ENCODE results near the gene HPS6.
"Not testable (repeated sequence)": the region's sequence is repeated elsewhere in the genome, so short reads cannot be mapped to it uniquely, and the experiment has no call there.

The HPS6 gene

GRCh38 chr10:102064868-102065560 is at the start of gene HPS6:
HPS6 (plus strand) TSS chr10:102065349; CDS start chr10:102065475, 126 bp downstream.
- DNase-seq (ENCODE audit: low read depth) = peak; percentile 91

GRCh38 chr10:102016416-102016815 is 48.7 kb upstream of the HPS6 start:
- DNase-seq (ENCODE audit: low read depth) = no peak

GRCh38 chr10:102017295-102017694 is 47.9 kb upstream of the HPS6 start:
- no peak for DNase-seq (ENCODE audit: low read depth)

GRCh38 chr10:102020938-102021337 is 44.2 kb upstream of the HPS6 start:
- no peak for DNase-seq (ENCODE audit: low read depth)

- DNase-seq (ENCODE audit: low read depth) = no peak
Observed at GRCh38 chr10:102024799-102025198, 40.4 kb upstream of the HPS6 start.

GRCh38 chr10:102027261-102027660 is 37.9 kb upstream of the HPS6 start:
- no peak for DNase-seq (ENCODE audit: low read depth)

GRCh38 chr10:102033787-102034186 is 31.4 kb upstream of the HPS6 start:
- DNase-seq (ENCODE audit: low read depth) = no peak

GRCh38 chr10:102035807-102036206 is 29.3 kb upstream of the HPS6 start:
- not testable (repeated sequence) for DNase-seq (ENCODE audit: low read depth)

GRCh38 chr10:102038410-102038809 is 26.7 kb upstream of the HPS6 start:
- no peak for DNase-seq (ENCODE audit: low read depth)

GRCh38 chr10:102040305-102041050 is 24.7 kb upstream of the HPS6 start:
- no peak for DNase-seq (ENCODE audit: low read depth)

GRCh38 chr10:102045292-102045691 is 19.9 kb upstream of the HPS6 start:
- DNase-seq (ENCODE audit: low read depth) = no peak

GRCh38 chr10:102046095-102046494 is 19.1 kb upstream of the HPS6 start:
- no peak for DNase-seq (ENCODE audit: low read depth)

- DNase-seq (ENCODE audit: low read depth) = not testable (repeated sequence)
Observed at GRCh38 chr10:102054881-102055646, 10.1 kb upstream of the HPS6 start.

- DNase-seq (ENCODE audit: low read depth) = peak; percentile 98
Observed at GRCh38 chr10:102055647-102056419, 9.3 kb upstream of the HPS6 start, which contains the start of gene ARMH3. ARMH3 (minus strand) TSS chr10:102056173; CDS start chr10:102040114, 16,059 bp downstream.

- DNase-seq (ENCODE audit: low read depth) = no peak
Observed at GRCh38 chr10:102059987-102060386, 5.2 kb upstream of the HPS6 start.

GRCh38 chr10:102064503-102064867 is 664 bp upstream of the HPS6 start:
- DNase-seq (ENCODE audit: low read depth) = no peak

GRCh38 chr10:102065561-102066398 is 631 bp downstream of the HPS6 start:
- DNase-seq (ENCODE audit: low read depth) = peak; percentile 48

GRCh38 chr10:102066399-102067088 is 1.4 kb downstream of the HPS6 start:
- DNase-seq (ENCODE audit: low read depth) = no peak

GRCh38 chr10:102067091-102067916 is 2.2 kb downstream of the HPS6 start:
- no peak for DNase-seq (ENCODE audit: low read depth)

All from ELR (cell line).